Heart left ventricle (tissue), 13 donors: ENCODE data around the gene MICU1.
A peak's percentile ranks its signal among the peaks of the same experiment; 100 is the strongest.

ENCODE experiments used
- POLR2A ChIP-seq, 2 donors: fragments of 450-650 bp; IDR thresholded peaks; one replicate each; pipeline ENCODE4 v1.6.1; 2017; ENCODE audit warnings: antibody characterized with exemption in 2 of 2, mild to moderate bottlenecking in 2 of 2, moderate library complexity in 2 of 2
- TF ChIP-seq, protein P1 (sequence below), 12 donors: fragments of 200-600 bp; sonication (generic) in 4 of 12; IDR thresholded peaks; one replicate each; pipeline versions ENCODE4 v1.5.0 to v1.8.0; 2018 to 2022; ENCODE audit warnings: antibody characterized with exemption in 12 of 12, mild to moderate bottlenecking in 5 of 12
- donor health status: ischemic (EF 13 %, LVEDD 7.1; RV severe dilation, severe dysfunction).
- donor health status: DM: no; HTN: yes; CAD: no.
- donor health status: DM: no; HTN: no; CAD: no.
- donor health status: ischemic (EF 25% LVEDD 6.9; RV normal size, moderate dysfunction).
- donor health status: ischemic (EF 25% LVEDD 5.7; RV mildly dilated, moderate dysfunction).
- donor health status: ischemic (EF 35%, LVEDD 5.7; RV mildly dilated, moderate dysfunction).
- donor health status: nonischemic (EF 11% LVEDD 7.7; RV severe dilation, severe dysfunction).
- donor health status: DM: yes; HTN: yes; CAD: no.
- donor health status: PGD.
- donor health status: ischemic (EF 29% LVEDD 5.4; RV normal size, mild dysfunction).
- donor health status: nonischemic (EF 23%, LVEDD 6.1; RV moderate dilation, normal function).

DNA sequence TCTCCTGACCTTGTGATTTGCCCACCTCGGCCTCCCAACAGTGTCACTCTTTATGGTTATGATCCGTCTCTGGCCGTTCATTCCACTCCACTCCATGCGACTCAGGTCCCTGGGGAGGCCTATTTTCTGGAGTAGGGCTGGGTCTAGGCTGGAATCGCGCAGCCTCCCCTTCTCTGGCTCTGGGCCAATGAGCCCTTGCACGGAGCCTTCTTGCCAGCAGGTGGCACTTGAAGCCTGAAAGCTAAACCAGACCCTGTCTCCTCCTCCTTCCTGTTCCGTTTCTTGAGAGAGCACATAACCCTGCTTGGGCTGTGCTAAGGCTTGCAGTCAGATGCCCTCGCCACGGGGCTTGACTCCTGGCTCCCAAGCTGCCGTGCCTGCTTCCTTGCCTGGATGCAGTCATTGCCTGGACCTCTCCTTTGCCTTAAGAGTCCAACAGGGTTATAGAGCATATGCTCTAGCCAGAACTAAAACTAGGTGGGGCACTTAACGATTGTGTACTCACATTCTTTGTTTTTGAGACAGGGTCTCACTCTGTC lies 261.6 kb downstream of the MICU1 start:
- TF ChIP-seq, protein P1, sequence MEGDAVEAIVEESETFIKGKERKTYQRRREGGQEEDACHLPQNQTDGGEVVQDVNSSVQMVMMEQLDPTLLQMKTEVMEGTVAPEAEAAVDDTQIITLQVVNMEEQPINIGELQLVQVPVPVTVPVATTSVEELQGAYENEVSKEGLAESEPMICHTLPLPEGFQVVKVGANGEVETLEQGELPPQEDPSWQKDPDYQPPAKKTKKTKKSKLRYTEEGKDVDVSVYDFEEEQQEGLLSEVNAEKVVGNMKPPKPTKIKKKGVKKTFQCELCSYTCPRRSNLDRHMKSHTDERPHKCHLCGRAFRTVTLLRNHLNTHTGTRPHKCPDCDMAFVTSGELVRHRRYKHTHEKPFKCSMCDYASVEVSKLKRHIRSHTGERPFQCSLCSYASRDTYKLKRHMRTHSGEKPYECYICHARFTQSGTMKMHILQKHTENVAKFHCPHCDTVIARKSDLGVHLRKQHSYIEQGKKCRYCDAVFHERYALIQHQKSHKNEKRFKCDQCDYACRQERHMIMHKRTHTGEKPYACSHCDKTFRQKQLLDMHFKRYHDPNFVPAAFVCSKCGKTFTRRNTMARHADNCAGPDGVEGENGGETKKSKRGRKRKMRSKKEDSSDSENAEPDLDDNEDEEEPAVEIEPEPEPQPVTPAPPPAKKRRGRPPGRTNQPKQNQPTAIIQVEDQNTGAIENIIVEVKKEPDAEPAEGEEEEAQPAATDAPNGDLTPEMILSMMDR (IDR thresholded peaks at IDR 0.05) = peak; percentile 87 to 98 (median 92)
- peak in 1 of 2 donors; percentile 52 for TF ChIP-seq POLR2A (IDR thresholded peaks at IDR 0.05)
